ENCODE measurements around the gene KDM5B. TPM values are rescaled to one million over a fixed set of nuclear protein-coding genes. Genes with fewer than 3 reads are reported as not detected.

Gene KDM5B
- total RNA-seq, 1 experiment from 2014 or later, result 44.6 TPM

DNA sequence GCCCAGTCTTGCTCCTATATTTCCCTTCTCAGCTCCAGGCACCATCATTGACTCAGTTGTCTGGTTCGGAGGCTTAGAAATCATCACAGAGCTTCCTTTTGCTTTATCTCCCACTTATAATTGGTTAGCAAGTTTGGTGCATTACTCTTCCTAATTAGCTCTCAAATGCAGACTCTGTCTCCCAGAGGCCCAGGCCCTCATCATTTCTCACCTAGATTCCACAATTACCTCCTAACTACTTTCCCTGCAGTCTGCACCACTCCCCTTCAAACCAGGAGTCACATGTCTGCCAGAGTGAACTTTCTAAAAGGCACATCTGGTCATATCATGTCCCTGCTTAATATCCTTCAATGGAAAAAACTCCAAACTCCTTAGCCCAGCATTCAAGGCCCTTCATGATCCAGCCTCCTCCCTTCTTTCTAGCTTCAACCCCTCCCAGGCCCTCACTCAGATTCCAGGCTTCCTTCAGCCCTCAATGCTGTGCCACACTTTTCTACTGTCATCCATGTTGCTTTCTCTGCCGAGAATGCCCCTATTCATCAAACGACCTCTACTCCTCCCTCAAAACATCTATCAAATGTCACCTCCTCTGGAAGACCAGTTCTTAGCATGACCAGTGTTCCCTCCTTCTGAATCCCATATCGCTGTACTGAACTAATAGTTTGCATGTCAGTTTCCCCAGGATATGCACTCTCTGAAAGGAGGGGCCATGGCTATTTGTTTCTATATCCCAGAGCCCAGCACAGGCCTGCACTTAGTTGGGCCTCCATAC lies 128.6 kb downstream of the KDM5B start:
- ATAC-seq (no peak), DNase-seq (ENCODE audit: low read depth, low spot score) (no peak)
- Histone ChIP-seq H4K20me1 (ENCODE audit: insufficient read depth) (no peaks in the 10 kb centered on the region), H3K4me1 (ENCODE audit: control insufficient read depth in 1 of 2, insufficient read depth in 2 of 2, low read length in 2 of 2) (peaks cover 1 to 3% of the 10 kb centered on the region in 2 experiments; a peak in 2 of 4 replicates), H3K9me3 (ENCODE audit: control insufficient read depth in 1 of 2, insufficient read depth in 1 of 2, low read depth in 1 of 2, low read length in 2 of 2) (no peaks in the 10 kb centered on the region), H3K79me2 (ENCODE audit: insufficient read depth, low read length) (no peaks in the 10 kb centered on the region), H3K4me3 (replicated peaks in 1 of 2; ENCODE audit: low read depth in 1 of 2, low read length in 2 of 2) (no peak overlapping the region), H3K27ac (ENCODE audit: low read depth, low read length) (no peak overlapping the region), H3K4me2 (ENCODE audit: low read length) (no peak overlapping the region), H3K9me2 (ENCODE audit: insufficient read depth) (no peaks in the 10 kb centered on the region), H3K27me3 (ENCODE audit: insufficient read depth, low read length) (peaks cover 16% of the 10 kb centered on the region), H3K9ac (ENCODE audit: low read length) (no peak overlapping the region), H2AFZ (ENCODE audit: low read depth, low read length, poor library complexity, severe bottlenecking) (no peak overlapping the region), H3K36me3 (ENCODE audit: control insufficient read depth in 1 of 2, insufficient read depth in 2 of 2, low read length in 2 of 2) (no peaks in the 10 kb centered on the region)
- ChIA-PET POLR2A (no interaction called here), CTCF (interaction anchor here (2.1 kb wide), 1 partner anchor 18 kb away, joined by 4 read pairs; no protein-coding TSS in a partner anchor), RAD21 (ENCODE audit: low non-redundant PET in 1 of 2, low total read pairs in 2 of 2, uncharacterized antibody in 2 of 2, unreplicated experiment in 2 of 2) (no interaction called here)
- intact Hi-C loops (cut with micrococcal nuclease), result no loop called here
- no TSS peak for BruUV-seq (replicated peaks)
- TF ChIP-seq SP1 (IDR thresholded peaks at IDR 0.05; ENCODE audit: low read depth), result no peak
- TF ChIP-seq, protein P1, sequence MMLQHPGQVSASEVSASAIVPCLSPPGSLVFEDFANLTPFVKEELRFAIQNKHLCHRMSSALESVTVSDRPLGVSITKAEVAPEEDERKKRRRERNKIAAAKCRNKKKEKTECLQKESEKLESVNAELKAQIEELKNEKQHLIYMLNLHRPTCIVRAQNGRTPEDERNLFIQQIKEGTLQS (IDR thresholded peaks at IDR 0.05), result no peak

DNA sequence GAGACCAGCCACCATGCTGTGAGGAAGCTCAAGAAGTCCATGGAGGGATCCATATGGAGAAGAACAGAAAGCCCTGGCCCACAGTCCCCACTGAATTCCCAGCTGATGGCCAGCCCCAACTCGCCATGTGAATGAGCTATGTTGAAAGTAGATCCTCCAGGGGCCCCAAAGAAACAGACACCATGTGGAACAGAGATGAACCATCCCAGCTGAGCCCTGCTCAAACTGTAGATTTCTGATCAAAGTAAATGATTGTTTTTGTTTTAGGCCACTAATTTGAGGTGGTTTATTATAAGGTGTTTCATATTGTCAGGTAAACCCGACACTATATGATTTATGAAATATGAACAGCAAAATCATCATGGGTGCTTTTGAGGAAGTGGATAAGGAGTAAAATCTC lies 130.8 kb downstream of the KDM5B start:
- Histone ChIP-seq H3K27ac (ENCODE audit: low read depth, low read length) (no peak overlapping the region), H2AFZ (ENCODE audit: low read depth, low read length, poor library complexity, severe bottlenecking) (no peak overlapping the region), H3K27me3 (ENCODE audit: insufficient read depth, low read length) (peaks cover 7% of the 10 kb centered on the region; the same call in 1 of the 2 replicates), H4K20me1 (ENCODE audit: insufficient read depth) (no peaks in the 10 kb centered on the region), H3K36me3 (ENCODE audit: control insufficient read depth in 1 of 2, insufficient read depth in 2 of 2, low read length in 2 of 2) (no peaks in the 10 kb centered on the region), H3K4me2 (ENCODE audit: low read length) (no peak overlapping the region), H3K9me3 (ENCODE audit: control insufficient read depth in 1 of 2, insufficient read depth in 1 of 2, low read depth in 1 of 2, low read length in 2 of 2) (no peaks in the 10 kb centered on the region), H3K9me2 (ENCODE audit: insufficient read depth) (no peaks in the 10 kb centered on the region), H3K4me3 (replicated peaks in 1 of 2; ENCODE audit: low read depth in 1 of 2, low read length in 2 of 2) (no peak overlapping the region), H3K4me1 (ENCODE audit: control insufficient read depth in 1 of 2, insufficient read depth in 2 of 2, low read length in 2 of 2) (no peaks in the 10 kb centered on the region), H3K9ac (ENCODE audit: low read length) (no peak overlapping the region), H3K79me2 (ENCODE audit: insufficient read depth, low read length) (no peaks in the 10 kb centered on the region)
- ChIA-PET POLR2A (no interaction called here), CTCF (interaction anchor here (0.7 kb wide), 1 partner anchor 66 kb away, joined by 4 read pairs; no protein-coding TSS in a partner anchor), RAD21 (ENCODE audit: low non-redundant PET in 1 of 2, low total read pairs in 2 of 2, uncharacterized antibody in 2 of 2, unreplicated experiment in 2 of 2) (no interaction called here)
- TF ChIP-seq, protein P2, sequence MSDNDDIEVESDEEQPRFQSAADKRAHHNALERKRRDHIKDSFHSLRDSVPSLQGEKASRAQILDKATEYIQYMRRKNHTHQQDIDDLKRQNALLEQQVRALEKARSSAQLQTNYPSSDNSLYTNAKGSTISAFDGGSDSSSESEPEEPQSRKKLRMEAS (IDR thresholded peaks at IDR 0.05), result no peak
- TF ChIP-seq YY1 (IDR thresholded peaks at IDR 0.05; ENCODE audit: extremely low read depth, insufficient replicate concordance, low read depth, low read length) (no peak), EGR1 (IDR thresholded peaks at IDR 0.05; ENCODE audit: low read depth) (no peak), EZH2 (IDR thresholded peaks at IDR 0.05) (no peak), POLR2A (IDR thresholded peaks at IDR 0.05; ENCODE audit: borderline replicate concordance, extremely low read depth, insufficient read depth, insufficient read length) (no peak), CEBPB (IDR thresholded peaks at IDR 0.05; ENCODE audit: low read depth) (no peak), SIN3A (IDR thresholded peaks at IDR 0.05; ENCODE audit: low read depth) (no peak)
- TF ChIP-seq, protein P1 (IDR thresholded peaks at IDR 0.05), result no peak
- TF ChIP-seq, protein P3, sequence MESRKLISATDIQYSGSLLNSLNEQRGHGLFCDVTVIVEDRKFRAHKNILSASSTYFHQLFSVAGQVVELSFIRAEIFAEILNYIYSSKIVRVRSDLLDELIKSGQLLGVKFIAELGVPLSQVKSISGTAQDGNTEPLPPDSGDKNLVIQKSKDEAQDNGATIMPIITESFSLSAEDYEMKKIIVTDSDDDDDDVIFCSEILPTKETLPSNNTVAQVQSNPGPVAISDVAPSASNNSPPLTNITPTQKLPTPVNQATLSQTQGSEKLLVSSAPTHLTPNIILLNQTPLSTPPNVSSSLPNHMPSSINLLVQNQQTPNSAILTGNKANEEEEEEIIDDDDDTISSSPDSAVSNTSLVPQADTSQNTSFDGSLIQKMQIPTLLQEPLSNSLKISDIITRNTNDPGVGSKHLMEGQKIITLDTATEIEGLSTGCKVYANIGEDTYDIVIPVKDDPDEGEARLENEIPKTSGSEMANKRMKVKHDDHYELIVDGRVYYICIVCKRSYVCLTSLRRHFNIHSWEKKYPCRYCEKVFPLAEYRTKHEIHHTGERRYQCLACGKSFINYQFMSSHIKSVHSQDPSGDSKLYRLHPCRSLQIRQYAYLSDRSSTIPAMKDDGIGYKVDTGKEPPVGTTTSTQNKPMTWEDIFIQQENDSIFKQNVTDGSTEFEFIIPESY (IDR thresholded peaks at IDR 0.05; ENCODE audit: extremely low read depth, insufficient replicate concordance, low read length), result no peak
- TF ChIP-seq, protein P4, sequence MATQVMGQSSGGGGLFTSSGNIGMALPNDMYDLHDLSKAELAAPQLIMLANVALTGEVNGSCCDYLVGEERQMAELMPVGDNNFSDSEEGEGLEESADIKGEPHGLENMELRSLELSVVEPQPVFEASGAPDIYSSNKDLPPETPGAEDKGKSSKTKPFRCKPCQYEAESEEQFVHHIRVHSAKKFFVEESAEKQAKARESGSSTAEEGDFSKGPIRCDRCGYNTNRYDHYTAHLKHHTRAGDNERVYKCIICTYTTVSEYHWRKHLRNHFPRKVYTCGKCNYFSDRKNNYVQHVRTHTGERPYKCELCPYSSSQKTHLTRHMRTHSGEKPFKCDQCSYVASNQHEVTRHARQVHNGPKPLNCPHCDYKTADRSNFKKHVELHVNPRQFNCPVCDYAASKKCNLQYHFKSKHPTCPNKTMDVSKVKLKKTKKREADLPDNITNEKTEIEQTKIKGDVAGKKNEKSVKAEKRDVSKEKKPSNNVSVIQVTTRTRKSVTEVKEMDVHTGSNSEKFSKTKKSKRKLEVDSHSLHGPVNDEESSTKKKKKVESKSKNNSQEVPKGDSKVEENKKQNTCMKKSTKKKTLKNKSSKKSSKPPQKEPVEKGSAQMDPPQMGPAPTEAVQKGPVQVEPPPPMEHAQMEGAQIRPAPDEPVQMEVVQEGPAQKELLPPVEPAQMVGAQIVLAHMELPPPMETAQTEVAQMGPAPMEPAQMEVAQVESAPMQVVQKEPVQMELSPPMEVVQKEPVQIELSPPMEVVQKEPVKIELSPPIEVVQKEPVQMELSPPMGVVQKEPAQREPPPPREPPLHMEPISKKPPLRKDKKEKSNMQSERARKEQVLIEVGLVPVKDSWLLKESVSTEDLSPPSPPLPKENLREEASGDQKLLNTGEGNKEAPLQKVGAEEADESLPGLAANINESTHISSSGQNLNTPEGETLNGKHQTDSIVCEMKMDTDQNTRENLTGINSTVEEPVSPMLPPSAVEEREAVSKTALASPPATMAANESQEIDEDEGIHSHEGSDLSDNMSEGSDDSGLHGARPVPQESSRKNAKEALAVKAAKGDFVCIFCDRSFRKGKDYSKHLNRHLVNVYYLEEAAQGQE (IDR thresholded peaks at IDR 0.05; ENCODE audit: low read depth), result no peak
- DNase-seq (ENCODE audit: low read depth, low spot score) (no peak), ATAC-seq (no peak)
- BruUV-seq (replicated peaks), result no TSS peak
- intact Hi-C loops (cut with micrococcal nuclease), result no loop called here

All from HCT116 (cell line).